HG03064 (cell line): ENCODE measurements around the gene LPP.

Experiments
- ATAC-seq: cut with Tn5 transposase; IDR thresholded peaks from one replicate; pipeline ENCODE4 v1.9.1; 2021; ENCODE audit warnings: low read depth; ENCODE audit not compliant: unreplicated experiment

Gene LPP

DNA sequence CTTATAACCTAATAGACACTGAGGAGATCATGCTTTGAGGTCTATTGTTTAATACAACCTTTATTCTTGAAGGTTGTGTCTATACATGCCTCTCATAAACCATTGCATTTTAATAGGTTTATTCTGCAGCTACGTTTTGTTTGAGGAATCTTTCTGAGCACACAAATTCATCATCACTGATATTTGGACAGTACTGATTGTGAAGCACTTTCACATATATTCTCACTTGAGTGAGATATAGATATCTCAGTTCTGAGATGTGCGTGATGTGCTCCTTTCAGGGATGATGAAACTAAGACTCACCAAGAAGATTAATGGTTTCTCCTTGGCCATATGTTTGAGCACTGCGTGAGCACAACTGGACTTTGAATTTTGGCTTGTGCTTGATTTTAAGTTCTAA is 374.4 kb downstream of the LPP start:
- ATAC-seq: no peak

DNA sequence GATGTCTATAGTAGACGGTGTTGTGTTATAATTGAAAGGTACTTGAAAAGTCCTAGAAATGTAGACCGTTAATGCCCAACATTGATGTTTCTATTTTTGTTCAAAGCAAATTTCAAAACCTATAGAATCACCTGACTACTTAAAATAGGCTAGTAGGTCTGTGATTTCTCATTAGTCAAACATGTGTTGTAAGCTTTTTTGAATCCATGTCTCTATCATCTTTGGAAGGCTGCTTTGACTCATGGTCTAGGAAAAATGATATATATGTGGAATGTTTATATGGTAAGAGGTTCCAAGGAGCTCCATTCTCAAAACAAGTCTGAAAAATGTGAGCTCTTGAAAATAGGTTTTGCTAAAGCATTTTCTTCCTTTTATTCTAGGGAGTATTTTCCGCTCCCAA is 375.3 kb downstream of the LPP start:
- ATAC-seq: no peak

- no peak for ATAC-seq
Observed at GRCh38 chr3:188530226-188530625, 376.3 kb downstream of the LPP start.

DNA sequence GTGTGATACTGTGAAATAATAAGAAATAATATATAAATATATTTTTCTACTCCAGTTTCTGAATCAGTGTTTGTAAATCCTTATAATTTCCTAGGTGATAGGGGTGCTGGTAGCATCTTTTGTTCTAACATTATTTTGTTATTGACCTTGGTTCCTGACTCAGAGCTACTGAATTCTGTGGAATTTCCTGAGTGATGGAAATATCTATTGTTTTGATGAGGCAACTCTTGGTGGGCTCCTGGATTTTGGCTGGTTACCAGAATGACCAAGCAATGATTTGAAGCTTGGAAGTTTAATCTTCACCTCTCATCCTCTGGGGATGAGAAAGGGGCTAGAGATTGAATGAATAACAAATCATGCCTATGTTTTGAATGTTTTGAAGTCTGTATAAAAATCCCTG is 377.3 kb downstream of the LPP start:
- ATAC-seq: no peak

- no peak for ATAC-seq
Observed at GRCh38 chr3:188533172-188533571, 379.2 kb downstream of the LPP start.

DNA sequence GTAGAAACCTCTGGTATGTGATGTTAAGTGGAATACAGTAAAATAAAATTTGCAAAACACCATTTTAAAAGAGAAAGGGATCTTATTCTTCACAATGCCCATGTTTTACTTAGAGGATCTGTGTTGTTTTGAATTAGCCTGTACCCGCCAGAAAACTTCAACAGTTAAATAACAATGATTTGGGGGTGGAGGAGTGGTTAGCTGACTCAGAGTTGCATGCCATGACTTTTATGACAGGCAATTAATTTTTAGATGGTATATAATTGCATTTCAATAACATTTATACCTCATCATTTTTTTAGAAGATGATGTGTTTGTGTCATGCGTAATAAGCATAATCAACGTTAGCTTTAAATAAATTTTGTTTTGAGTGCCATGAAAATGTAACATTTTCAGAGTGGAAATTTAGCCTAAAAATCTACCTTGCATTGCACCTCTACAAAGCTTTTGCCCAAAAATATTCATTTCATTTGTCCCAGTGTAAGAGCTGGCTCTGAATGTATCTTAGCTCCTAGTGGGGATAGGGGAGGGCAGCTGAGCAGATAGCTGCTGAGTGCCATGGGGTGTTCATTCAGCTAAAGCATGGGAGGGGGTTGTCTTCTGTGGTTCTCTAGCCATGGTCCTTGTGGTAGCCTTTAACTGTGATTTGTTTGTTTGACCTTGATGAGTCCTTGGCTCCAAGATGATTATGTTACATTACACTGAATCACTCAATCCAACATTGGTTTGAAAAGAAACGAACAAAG is 379.8 kb downstream of the LPP start:
- no peak for ATAC-seq

DNA sequence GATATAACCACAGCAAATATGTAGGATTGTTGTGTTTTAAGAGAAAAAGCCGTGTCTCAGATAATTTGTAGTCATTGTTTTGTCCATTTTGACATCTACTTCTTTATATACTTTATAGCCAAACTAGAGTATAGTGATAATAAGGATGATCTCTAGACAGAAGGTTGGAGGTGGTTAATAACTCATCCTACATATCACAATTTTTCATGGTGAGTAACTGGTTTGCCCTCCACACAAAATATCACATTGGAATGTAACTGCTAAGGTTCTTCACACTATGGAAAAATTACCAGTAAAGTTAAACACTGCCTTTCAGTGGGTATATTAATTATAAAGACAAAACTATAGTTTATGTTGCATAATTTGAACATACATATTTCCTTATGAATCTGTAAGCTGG is 380.7 kb downstream of the LPP start:
- ATAC-seq: no peak

GRCh38 chr3:188537606-188538005 is 383.6 kb downstream of the LPP start:
- ATAC-seq: no peak

DNA sequence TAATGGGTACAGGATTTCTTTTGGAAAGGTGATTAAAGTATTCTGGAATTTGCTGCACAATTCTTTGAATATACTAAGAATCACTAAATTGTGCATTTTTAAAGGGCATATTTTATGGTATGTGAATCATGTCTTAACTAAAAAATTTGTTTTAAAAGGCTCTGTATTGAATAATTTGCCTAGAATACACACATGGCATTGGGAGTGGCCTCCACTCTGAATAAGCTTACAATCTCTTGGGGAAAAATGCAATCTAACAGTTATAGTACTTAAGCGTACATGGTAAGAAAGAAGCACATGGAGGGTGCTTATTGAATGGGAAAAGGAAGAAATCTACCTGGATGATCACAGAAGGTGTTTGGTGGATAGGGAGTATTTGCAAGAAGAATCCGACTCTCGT is 385.1 kb downstream of the LPP start:
- no peak for ATAC-seq

DNA sequence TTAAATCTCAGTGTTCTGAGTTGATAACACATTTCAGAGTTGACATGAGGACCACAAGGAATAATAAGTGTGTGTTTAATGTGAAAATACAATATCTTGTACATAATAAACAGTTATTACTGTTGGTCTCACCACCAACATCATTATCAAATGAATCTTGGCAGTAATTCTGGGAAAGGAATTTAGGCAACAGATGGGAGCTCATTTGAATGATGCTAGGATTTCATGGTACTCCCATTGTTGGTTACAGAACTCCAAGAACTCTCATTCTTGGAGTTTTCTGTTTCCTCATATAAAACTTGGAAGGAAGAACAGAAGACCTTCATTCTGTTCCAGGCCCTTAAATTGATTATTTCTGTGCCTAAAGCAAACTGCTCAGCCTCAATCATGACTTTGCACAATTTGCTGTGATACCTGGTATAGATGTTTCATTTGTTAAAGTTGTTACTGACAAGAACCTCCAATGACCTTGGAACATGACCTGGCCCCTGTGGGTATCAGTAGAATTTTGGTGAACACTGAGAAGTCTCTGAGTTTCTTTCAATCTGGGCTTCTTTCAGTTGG is 385.8 kb downstream of the LPP start:
- no peak for ATAC-seq

GRCh38 chr3:188542196-188542595 is 388.2 kb downstream of the LPP start:
- no peak for ATAC-seq

- no peak for ATAC-seq
Observed at GRCh38 chr3:188544012-188544411, 390.1 kb downstream of the LPP start.

DNA sequence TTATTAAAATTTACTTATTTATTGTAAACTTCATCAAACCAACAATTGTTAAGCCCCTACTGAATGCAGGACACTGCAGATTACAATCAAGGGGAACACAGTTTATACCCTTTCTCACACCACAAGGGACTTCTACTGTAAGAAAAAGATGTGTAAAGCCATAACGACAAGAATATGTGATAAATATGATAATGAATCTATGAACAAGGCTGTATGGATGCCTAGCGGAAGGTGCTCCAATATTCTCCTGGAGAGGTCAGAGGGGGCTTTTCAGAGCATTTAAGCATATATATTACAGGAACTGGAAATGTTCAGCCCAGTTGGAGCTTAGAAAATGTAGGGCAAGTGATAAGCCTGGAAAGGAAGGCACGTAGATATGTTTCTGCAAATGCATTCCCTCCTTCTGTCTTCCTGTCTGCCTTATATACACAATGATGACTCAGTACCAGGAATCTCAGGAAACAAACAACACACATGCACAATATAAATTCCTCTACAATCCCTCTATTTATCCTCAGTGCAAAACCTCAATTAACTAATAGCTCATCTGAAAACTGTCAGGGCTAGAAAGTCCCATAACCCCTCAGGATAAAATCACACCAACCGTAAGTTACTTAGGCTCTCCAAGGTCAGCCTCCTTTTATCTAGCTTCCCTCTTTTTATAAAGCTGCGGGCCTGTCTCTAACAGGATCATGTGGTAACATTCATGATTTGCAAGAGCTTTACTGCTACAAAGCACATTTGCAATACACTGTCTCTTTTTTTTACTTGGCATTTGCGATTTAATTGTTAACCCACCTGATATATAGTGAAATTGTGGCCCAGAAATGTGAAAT is 393.1 kb downstream of the LPP start:
- ATAC-seq: no peak

- no peak for ATAC-seq
Observed at GRCh38 chr3:188553569-188553968, 399.6 kb downstream of the LPP start.

GRCh38 chr3:188554404-188554803 is 400.4 kb downstream of the LPP start:
- no peak for ATAC-seq

GRCh38 chr3:188557235-188557634 is 403.3 kb downstream of the LPP start:
- no peak for ATAC-seq

GRCh38 chr3:188558343-188559071 is 404.6 kb downstream of the LPP start:
- ATAC-seq: no peak

GRCh38 chr3:188559072-188559429 is 405.1 kb downstream of the LPP start:
- ATAC-seq: no peak

GRCh38 chr3:188559856-188560255 is 405.9 kb downstream of the LPP start:
- no peak for ATAC-seq

DNA sequence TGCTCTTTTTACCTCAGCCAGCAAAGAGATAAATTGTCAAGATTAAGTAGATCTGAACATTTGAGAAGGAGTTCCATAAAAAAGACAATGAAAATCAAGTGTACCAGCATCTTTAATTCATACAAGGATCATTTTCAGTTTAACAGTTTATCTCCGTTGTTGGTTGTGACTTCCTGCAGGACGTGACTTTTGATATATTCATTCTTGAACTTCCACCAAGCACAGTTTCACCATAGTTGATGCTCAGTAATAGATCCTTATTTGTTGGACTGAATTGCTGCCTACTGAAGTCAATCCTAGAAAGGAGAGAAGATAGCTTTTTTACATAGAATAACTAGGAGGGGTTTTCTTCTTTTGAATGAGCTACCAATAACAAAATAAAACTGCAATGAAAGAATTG is 408.2 kb downstream of the LPP start:
- no peak for ATAC-seq
